HepG2 (cell line): ENCODE data around the gene SERPINF2. TPM values are rescaled to one million over a fixed set of nuclear protein-coding genes. Genes with fewer than 3 reads are reported as not detected.

Source experiments
- ATF7 ChIP-seq, 2 experiments: fragments of 450-650 bp in 1 of 2; sonication (generic) in 1 of 2; formaldehyde crosslinking in 1 of 2; IDR thresholded peaks; 2 replicates each; pipeline versions ENCODE4 v1.4.0 to v1.6.1; 2016 to 2020; ENCODE audit warnings: antibody characterized with exemption in 1 of 2, mild to moderate bottlenecking in 1 of 2, missing genetic modification reagents in 1 of 2
- CHCHD3 ChIP-seq: sonication (generic); formaldehyde crosslinking; IDR thresholded peaks from 2 replicates; pipeline ENCODE4 v1.8.0; 2022; ENCODE audit warnings: mild to moderate bottlenecking, missing genetic modification reagents, moderate library complexity
- EHMT2 ChIP-seq: fragments of 200-600 bp; sonication (generic); IDR thresholded peaks from 2 replicates; pipeline ENCODE4 v1.7.0; 2017; ENCODE audit warnings: antibody characterized with exemption, low read depth, low read length, borderline replicate concordance
- HHEX ChIP-seq: IDR thresholded peaks from 2 replicates; pipeline ENCODE4 v1.6.1; 2016; ENCODE audit warnings: control low read depth
- ISX ChIP-seq: sonication (generic); formaldehyde crosslinking; conservative IDR thresholded peaks from 2 replicates; pipeline ENCODE4 v1.5.0; 2020; ENCODE audit warnings: missing genetic modification reagents
- KAT7 ChIP-seq: IDR thresholded peaks from 2 replicates; pipeline ENCODE4 v1.6.1; 2018; ENCODE audit warnings: borderline replicate concordance, missing compliant biosample characterization
- MED8 ChIP-seq: sonication (generic); formaldehyde crosslinking; IDR thresholded peaks from 2 replicates; pipeline ENCODE4 v1.8.1; 2023; ENCODE audit warnings: mild to moderate bottlenecking, missing genetic modification reagents; ENCODE audit not compliant: insufficient replicate concordance
- MYNN ChIP-seq: sonication (generic); formaldehyde crosslinking; IDR thresholded peaks from 2 replicates; pipeline ENCODE4 v1.4.0; 2020; ENCODE audit warnings: mild to moderate bottlenecking, low read depth, missing genetic modification reagents
- PAX8 ChIP-seq: sonication (generic); formaldehyde crosslinking; IDR thresholded peaks from 2 replicates; pipeline ENCODE4 v1.8.0; 2022; ENCODE audit warnings: mild to moderate bottlenecking, missing genetic modification reagents, borderline replicate concordance
- POLR2AphosphoS2 ChIP-seq: IDR thresholded peaks from 2 replicates; pipeline ENCODE4 v1.6.1; 2011; ENCODE audit warnings: low read depth, low read length, improper control_type of control experiment
- POLR2AphosphoS5 ChIP-seq: IDR thresholded peaks from 2 replicates; pipeline ENCODE4 v1.6.1; 2012; ENCODE audit warnings: low read depth, low read length
- PPARG ChIP-seq: conservative IDR thresholded peaks from 2 replicates; pipeline ENCODE4 v1.6.1; 2016; ENCODE audit warnings: missing biosample characterization, missing genetic modification reagents
- RFX3 ChIP-seq: IDR thresholded peaks from 2 replicates; pipeline ENCODE4 v1.6.1; 2016; ENCODE audit warnings: missing biosample characterization, missing genetic modification reagents
- ZC3H13 ChIP-seq: sonication (generic); formaldehyde crosslinking; IDR thresholded peaks from 2 replicates; pipeline ENCODE4 v1.8.1; 2023; ENCODE audit warnings: mild to moderate bottlenecking, missing genetic modification reagents, moderate library complexity
- ZFAT ChIP-seq: sonication (generic); formaldehyde crosslinking; conservative IDR thresholded peaks from 2 replicates; pipeline ENCODE4 v1.8.1; 2023; ENCODE audit warnings: missing genetic modification reagents, inconsistent platforms
- ZNF136 ChIP-seq: sonication (generic); formaldehyde crosslinking; IDR thresholded peaks from 2 replicates; pipeline ENCODE4 v1.8.1; 2022; ENCODE audit warnings: low read depth, mild to moderate bottlenecking, moderate library complexity, missing genetic modification reagents
- ZNF225 ChIP-seq: sonication (generic); formaldehyde crosslinking; IDR thresholded peaks from 2 replicates; pipeline ENCODE4 v1.4.0; 2020; ENCODE audit warnings: mild to moderate bottlenecking, missing genetic modification reagents
- ZNF230 ChIP-seq: sonication (generic); formaldehyde crosslinking; IDR thresholded peaks from 2 replicates; pipeline ENCODE4 v1.4.0; 2020; ENCODE audit warnings: mild to moderate bottlenecking, missing genetic modification reagents
- ZNF235 ChIP-seq: sonication (generic); formaldehyde crosslinking; IDR thresholded peaks from 2 replicates; pipeline ENCODE4 v1.8.1; 2023; ENCODE audit warnings: mild to moderate bottlenecking, missing genetic modification reagents, borderline replicate concordance
- ZNF274 ChIP-seq: sonication (generic); formaldehyde crosslinking; IDR thresholded peaks from 2 replicates; pipeline ENCODE4 v1.5.1; 2020; ENCODE audit warnings: mild to moderate bottlenecking, missing genetic modification reagents
- ZNF276 ChIP-seq: sonication (generic); formaldehyde crosslinking; IDR thresholded peaks from 2 replicates; pipeline ENCODE4 v1.4.0; 2020; ENCODE audit warnings: mild to moderate bottlenecking, low read depth, missing genetic modification reagents
- ZNF292 ChIP-seq: sonication (generic); formaldehyde crosslinking; IDR thresholded peaks from 2 replicates; pipeline ENCODE4 v1.8.1; 2022; ENCODE audit warnings: mild to moderate bottlenecking, low read depth, missing genetic modification reagents, borderline replicate concordance
- ZNF296 ChIP-seq: sonication (generic); formaldehyde crosslinking; conservative IDR thresholded peaks from 2 replicates; pipeline ENCODE4 v1.5.0; 2020; ENCODE audit warnings: mild to moderate bottlenecking, missing genetic modification reagents
- ZNF350 ChIP-seq: sonication (generic); formaldehyde crosslinking; IDR thresholded peaks from 2 replicates; pipeline ENCODE4 v1.4.0; 2020; ENCODE audit warnings: mild to moderate bottlenecking, low read depth, missing genetic modification reagents, borderline replicate concordance
- ZNF574 ChIP-seq: sonication (generic); formaldehyde crosslinking; IDR thresholded peaks from 2 replicates; pipeline ENCODE4 v1.4.0; 2020; ENCODE audit warnings: missing genetic modification reagents
- ZNF703 ChIP-seq: sonication (generic); formaldehyde crosslinking; IDR thresholded peaks from 2 replicates; pipeline ENCODE4 v1.5.1; 2020; ENCODE audit warnings: missing genetic modification reagents, mild to moderate bottlenecking, moderate library complexity, borderline replicate concordance
- ZNF724P ChIP-seq: sonication (generic); formaldehyde crosslinking; IDR thresholded peaks from 2 replicates; pipeline ENCODE4 v1.8.0; 2022; ENCODE audit warnings: missing genetic modification reagents, borderline replicate concordance
- ZNF792 ChIP-seq: IDR thresholded peaks from 2 replicates; pipeline ENCODE4 v1.6.1; 2016
- polyA plus RNA-seq, 8 experiments: library from polyadenylated mRNA; depleted of rRNA in 3 of 8; stranded (reverse) in 7 of 8; unstranded in 1 of 8; fragments of >200 nt; fragmentation: Illumina TruSeq in 4 of 8; extraction: Trizol in 4 of 8; gene quantifications; 2 replicates each; pipeline versions ENCODE4 v1.2.1 to v1.2.3, GENCODE V29; 2011 to 2016; ENCODE audit warnings: low read depth in 4 of 8, missing spikeins in 1 of 8, mixed read lengths in 1 of 8; ENCODE audit not compliant: insufficient read depth in 1 of 8
- total RNA-seq, 5 experiments: library from RNA; depleted of rRNA; stranded (reverse); fragments of >200 nt; fragmentation: Illumina TruSeq; extraction: Trizol; gene quantifications; 2 replicates each; pipeline ENCODE4 v1.2.3, GENCODE V29; 2016; ENCODE audit warnings: low read depth in 1 of 5

Gene SERPINF2
- total and polyA plus RNA-seq, 2 of the 13 experiments (the other 11 are each of a cell fraction or from before 2014, with no cell fraction given) = 309 to 548 TPM

GRCh38 chr17:1742371-1743087 lies at the start of gene SERPINF2 (continued):
- TF ChIP-seq ZNF230 (CRISPR knock-in tag) (no peak), KAT7 (CRISPR knock-in tag) (no peak), ZNF276 (CRISPR knock-in tag) (no peak), RFX3 (no peak), ZNF574 (CRISPR knock-in tag) (peak; percentile 61), ZNF350 (CRISPR knock-in tag) (peak; percentile 83; the same call in 1 of the 2 replicates), EHMT2 (no peak), ZNF136 (CRISPR knock-in tag) (0 out of 2 replicates have a peak, but pooled peaks have one; percentile 32), ZC3H13 (no peak), CHCHD3 (CRISPR knock-in tag) (no peak), ZNF274 (CRISPR knock-in tag) (no peak), MYNN (CRISPR knock-in tag) (no peak), ZNF235 (CRISPR knock-in tag) (no peak), POLR2AphosphoS5 (peak; percentile 91), PAX8 (CRISPR knock-in tag) (no peak), ZNF225 (CRISPR knock-in tag) (no peak), ZNF703 (CRISPR knock-in tag) (no peak), ATF7 (IDR thresholded peaks at IDR 0.05) (no peak), ATF7 (CRISPR knock-in tag; IDR thresholded peaks at IDR 0.05) (no peak), ZNF296 (CRISPR knock-in tag) (no peak), ZNF292 (CRISPR knock-in tag) (no peak), ZFAT (no peak), MED8 (peak; percentile 53), POLR2AphosphoS2 (no peak), HHEX (0 out of 2 replicates have a peak, but pooled peaks have one; percentile 23), ISX (CRISPR knock-in tag) (no peak), ZNF724P (CRISPR knock-in tag) (no peak), ZNF792 (0 out of 2 replicates have a peak, but pooled peaks have one; percentile 37), PPARG (CRISPR knock-in tag) (no peak; the same call in 1 of the 2 replicates)
